ENCODE data around the gene TRIP11. TPM values are rescaled to one million over a fixed set of nuclear protein-coding genes. Genes with fewer than 3 reads are reported as not detected.

TRIP11 gene
- total RNA-seq, 1 experiment from 2014 or later = 37.4 TPM

- intact Hi-C loops (cut with micrococcal nuclease) = no loop called here
- BruUV-seq (replicated peaks) = no TSS peak
- Histone ChIP-seq H3K9me2 (ENCODE audit: insufficient read depth) (no peaks in the 10 kb centered on the region), H3K4me3 (replicated peaks in 1 of 2; ENCODE audit: low read depth in 1 of 2, low read length in 2 of 2) (peak overlapping the region; percentile 30 to 47), H2AFZ (ENCODE audit: low read depth, low read length, poor library complexity, severe bottlenecking) (no peak overlapping the region), H3K36me3 (ENCODE audit: control insufficient read depth in 1 of 2, insufficient read depth in 2 of 2, low read length in 2 of 2) (no peaks in the 10 kb centered on the region), H3K27me3 (ENCODE audit: insufficient read depth, low read length) (no peaks in the 10 kb centered on the region), H3K4me1 (ENCODE audit: control insufficient read depth in 1 of 2, insufficient read depth in 2 of 2, low read length in 2 of 2) (no peaks in the 10 kb centered on the region; a peak in 1 of 4 replicates), H3K9ac (ENCODE audit: low read length) (peak overlapping the region; percentile 27; the same call in 1 of the 2 replicates), H3K27ac (ENCODE audit: low read depth, low read length) (no peak overlapping the region), H3K9me3 (ENCODE audit: control insufficient read depth in 1 of 2, insufficient read depth in 1 of 2, low read depth in 1 of 2, low read length in 2 of 2) (no peaks in the 10 kb centered on the region), H4K20me1 (ENCODE audit: insufficient read depth) (no peaks in the 10 kb centered on the region), H3K79me2 (ENCODE audit: insufficient read depth, low read length) (no peaks in the 10 kb centered on the region), H3K4me2 (ENCODE audit: low read length) (peak overlapping the region; percentile 68)
- peak; percentile 28; the same call in 1 of the 2 replicates for ATAC-seq
- ChIA-PET POLR2A (no interaction called here), RAD21 (ENCODE audit: low non-redundant PET in 1 of 2, low total read pairs in 2 of 2, uncharacterized antibody in 2 of 2, unreplicated experiment in 2 of 2) (no interaction called here), CTCF (interaction anchor here (0.7 kb wide), 1 partner anchor 22 kb away, joined by 4 read pairs; no protein-coding TSS in a partner anchor)
- no peak for DNase-seq (ENCODE audit: low read depth, low spot score)
- TF ChIP-seq ZFX (IDR thresholded peaks at IDR 0.05) = no peak
- TF ChIP-seq EZH2 (IDR thresholded peaks at IDR 0.05) = no peak
- TF ChIP-seq CEBPB (IDR thresholded peaks at IDR 0.05; ENCODE audit: low read depth) = no peak
- TF ChIP-seq ELF1 (IDR thresholded peaks at IDR 0.05; ENCODE audit: borderline replicate concordance, low read depth) = no peak
- TF ChIP-seq RAD21 (IDR thresholded peaks at IDR 0.05; ENCODE audit: low read depth) = no peak
- TF ChIP-seq EZH2phosphoT487 (IDR thresholded peaks at IDR 0.05; ENCODE audit: borderline replicate concordance) = no peak
- no peak for TF ChIP-seq FOSL1 (IDR thresholded peaks at IDR 0.05; ENCODE audit: low read depth)
- no peak for TF ChIP-seq EGR1 (IDR thresholded peaks at IDR 0.05; ENCODE audit: low read depth)
- no peak for TF ChIP-seq ZNF274 (IDR thresholded peaks at IDR 0.05; ENCODE audit: low read depth, low read length)
- TF ChIP-seq MAX (IDR thresholded peaks at IDR 0.05) = no peak
- no peak for TF ChIP-seq JUND (IDR thresholded peaks at IDR 0.05)
- no peak for TF ChIP-seq SP1 (IDR thresholded peaks at IDR 0.05; ENCODE audit: low read depth)
- no peak for TF ChIP-seq CTCF (IDR thresholded peaks at IDR 0.05 in 2 of 3, conservative IDR thresholded peaks at IDR 0.05 in 1 of 3; ENCODE audit: borderline replicate concordance in 1 of 3, insufficient read depth in 1 of 3, low read depth in 2 of 3, low read length in 2 of 3)
- no peak for TF ChIP-seq SRF (IDR thresholded peaks at IDR 0.05; ENCODE audit: low read depth)
- TF ChIP-seq SIN3A (IDR thresholded peaks at IDR 0.05; ENCODE audit: low read depth) = no peak
- TF ChIP-seq ZBTB33 (IDR thresholded peaks at IDR 0.05; ENCODE audit: extremely low read depth, insufficient replicate concordance, low read length) = no peak
These were observed 93.0 kb downstream of the TRIP11 start for GRCh38 chr14:91946622-91947474.

Data from HCT116 (cell line).